Glutamatergic neuron (in vitro differentiated cells): Measurements from ENCODE around the gene PLEKHG5. TPM values are rescaled to one million over a fixed set of nuclear protein-coding genes. Genes with fewer than 3 reads are reported as not detected.

Experiments
- DNase-seq: peaks from one replicate; pipeline ENCODE4 v3.0.0; 2022
- H3K27ac Mint-ChIP-seq: one replicate; pipeline ENCODE4 v1.8.0; 2020; ENCODE audit warnings: mild to moderate bottlenecking, mixed read lengths, inconsistent platforms; ENCODE audit not compliant: unreplicated experiment
- H3K27me3 Mint-ChIP-seq: one replicate; pipeline ENCODE4 v1.8.0; 2020; ENCODE audit warnings: mild to moderate bottlenecking, moderate library complexity, mixed read lengths, inconsistent platforms; ENCODE audit not compliant: unreplicated experiment
- H3K36me3 Mint-ChIP-seq: one replicate; pipeline ENCODE4 v1.8.0; 2020; ENCODE audit warnings: mild to moderate bottlenecking, mixed read lengths, inconsistent platforms; ENCODE audit not compliant: unreplicated experiment
- H3K4me1 Mint-ChIP-seq: one replicate; pipeline ENCODE4 v1.8.0; 2020; ENCODE audit warnings: mild to moderate bottlenecking, low read depth, mixed read lengths, inconsistent platforms; ENCODE audit not compliant: unreplicated experiment
- H3K4me3 Mint-ChIP-seq: one replicate; pipeline ENCODE4 v1.8.0; 2020; ENCODE audit warnings: mild to moderate bottlenecking, mixed read lengths, inconsistent platforms; ENCODE audit not compliant: unreplicated experiment
- H3K9me3 Mint-ChIP-seq: one replicate; pipeline ENCODE4 v1.8.0; 2020; ENCODE audit warnings: mild to moderate bottlenecking, moderate library complexity, mixed read lengths, inconsistent platforms; ENCODE audit not compliant: unreplicated experiment
- total RNA-seq: library from RNA; stranded (reverse); fragmentation: NEBNext Ultra II Directional; extraction: Animal tissue kit (Norgen Biotek cat#: 25700); gene quantifications from one replicate; pipeline ENCODE4 v1.2.1, GENCODE V29; 2021; ENCODE audit not compliant: unreplicated experiment
- TF ChIP-seq, protein P1 (sequence below): fragments of 200-600 bp; sonication (generic); IDR thresholded peaks from one replicate; pipeline ENCODE4 v1.5.0; 2021; ENCODE audit not compliant: partially characterized antibody, unreplicated experiment

PLEKHG5 gene
- total RNA-seq, 1 donor from 2014 or later: 53.0 TPM

DNA sequence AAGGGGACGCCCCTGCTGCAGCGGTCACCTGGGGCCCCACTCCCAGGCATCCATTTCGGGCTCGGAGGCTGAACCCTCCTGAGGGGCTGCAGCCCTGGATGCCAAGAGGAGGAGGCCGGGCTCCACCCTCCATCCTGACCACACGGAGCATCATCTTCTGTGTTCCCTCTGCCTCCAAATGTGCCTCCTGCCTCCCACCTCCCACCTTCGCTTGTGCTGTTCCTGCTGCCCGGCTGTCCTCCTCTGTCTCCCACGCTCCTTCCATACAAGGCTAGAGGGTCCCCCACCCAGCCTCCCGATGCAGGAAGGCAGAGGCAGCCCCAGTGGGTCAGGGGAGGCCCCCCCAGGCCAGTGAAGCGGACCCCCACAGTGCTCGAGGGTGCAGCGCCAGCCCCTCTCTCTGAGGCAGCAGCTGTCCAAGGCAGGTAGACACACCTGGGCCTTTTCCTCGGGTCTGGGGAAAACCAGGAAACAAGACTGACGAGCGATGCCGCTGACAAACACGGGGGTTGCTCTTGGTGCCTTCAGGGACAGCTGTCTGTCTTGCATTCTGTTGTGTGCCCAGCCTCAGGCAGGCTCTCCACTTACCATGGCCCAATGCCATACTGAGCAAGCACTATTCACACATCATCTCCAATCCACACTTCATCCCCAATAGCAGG, 16.8 kb upstream of the PLEKHG5 start:
- H3K4me1 Mint-ChIP-seq: peaks cover 4% of the 10 kb centered on the region
- no peak for DNase-seq
- H3K27ac Mint-ChIP-seq: no peak overlapping the region
- peaks cover 8% of the 10 kb centered on the region for H3K9me3 Mint-ChIP-seq
- TF ChIP-seq, protein P1, sequence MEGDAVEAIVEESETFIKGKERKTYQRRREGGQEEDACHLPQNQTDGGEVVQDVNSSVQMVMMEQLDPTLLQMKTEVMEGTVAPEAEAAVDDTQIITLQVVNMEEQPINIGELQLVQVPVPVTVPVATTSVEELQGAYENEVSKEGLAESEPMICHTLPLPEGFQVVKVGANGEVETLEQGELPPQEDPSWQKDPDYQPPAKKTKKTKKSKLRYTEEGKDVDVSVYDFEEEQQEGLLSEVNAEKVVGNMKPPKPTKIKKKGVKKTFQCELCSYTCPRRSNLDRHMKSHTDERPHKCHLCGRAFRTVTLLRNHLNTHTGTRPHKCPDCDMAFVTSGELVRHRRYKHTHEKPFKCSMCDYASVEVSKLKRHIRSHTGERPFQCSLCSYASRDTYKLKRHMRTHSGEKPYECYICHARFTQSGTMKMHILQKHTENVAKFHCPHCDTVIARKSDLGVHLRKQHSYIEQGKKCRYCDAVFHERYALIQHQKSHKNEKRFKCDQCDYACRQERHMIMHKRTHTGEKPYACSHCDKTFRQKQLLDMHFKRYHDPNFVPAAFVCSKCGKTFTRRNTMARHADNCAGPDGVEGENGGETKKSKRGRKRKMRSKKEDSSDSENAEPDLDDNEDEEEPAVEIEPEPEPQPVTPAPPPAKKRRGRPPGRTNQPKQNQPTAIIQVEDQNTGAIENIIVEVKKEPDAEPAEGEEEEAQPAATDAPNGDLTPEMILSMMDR: no peak
- H3K4me3 Mint-ChIP-seq: no peak overlapping the region
- H3K36me3 Mint-ChIP-seq: no peaks in the 10 kb centered on the region
- no peaks in the 10 kb centered on the region for H3K27me3 Mint-ChIP-seq

DNA sequence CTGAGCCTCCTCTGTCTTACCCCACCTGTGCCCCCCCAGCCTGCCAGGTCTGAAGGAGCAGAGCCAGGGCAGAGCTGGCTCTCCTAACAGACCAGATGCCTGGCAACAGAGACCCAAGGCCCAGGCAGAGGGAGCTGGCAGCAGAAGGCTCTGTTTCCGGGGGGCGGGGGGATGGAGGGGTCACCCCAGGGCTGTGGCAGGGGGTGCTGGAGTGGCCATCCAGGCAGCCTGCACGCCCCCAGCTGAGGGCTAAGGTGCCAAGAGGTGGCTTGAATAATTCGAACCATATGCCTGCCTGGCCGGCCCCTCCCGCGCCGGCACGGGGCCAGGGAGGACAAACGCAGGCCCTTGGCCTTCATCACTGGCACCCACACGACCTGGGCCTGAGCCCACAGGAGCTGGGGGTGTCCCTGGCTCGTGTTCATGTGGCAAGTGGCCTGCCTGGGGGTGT, 16.0 kb upstream of the PLEKHG5 start:
- Mint-ChIP-seq H3K27ac (no peak overlapping the region), H3K9me3 (peaks cover 8% of the 10 kb centered on the region), H3K4me3 (no peak overlapping the region), H3K27me3 (no peaks in the 10 kb centered on the region), H3K4me1 (peaks cover 4% of the 10 kb centered on the region), H3K36me3 (no peaks in the 10 kb centered on the region)
- TF ChIP-seq, protein P1: no peak
- no peak for DNase-seq

DNA sequence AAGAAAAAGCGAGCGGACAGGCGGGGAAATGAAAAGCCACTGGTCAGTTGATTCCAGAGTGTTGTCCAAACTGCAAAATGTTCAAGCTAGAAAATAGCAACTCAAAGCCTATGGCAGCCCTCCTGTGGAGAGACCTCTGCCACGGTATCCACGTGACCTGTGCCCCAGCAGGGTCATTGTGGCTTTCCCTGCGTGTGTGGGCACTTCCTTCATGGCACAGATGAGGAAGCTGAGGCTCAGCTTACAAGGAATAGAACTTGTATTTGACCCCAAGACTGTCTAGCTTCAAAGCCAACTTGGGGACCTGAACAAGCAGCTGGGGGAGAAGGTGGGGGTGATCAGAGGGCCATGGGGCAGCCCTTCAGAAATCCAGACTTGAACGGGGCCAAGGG, 15.6 kb upstream of the PLEKHG5 start:
- Mint-ChIP-seq H3K4me3 (no peak overlapping the region), H3K4me1 (peaks cover 4% of the 10 kb centered on the region), H3K9me3 (peaks cover 8% of the 10 kb centered on the region), H3K36me3 (no peaks in the 10 kb centered on the region), H3K27me3 (no peaks in the 10 kb centered on the region), H3K27ac (no peak overlapping the region)
- TF ChIP-seq, protein P1: no peak
- no peak for DNase-seq

DNA sequence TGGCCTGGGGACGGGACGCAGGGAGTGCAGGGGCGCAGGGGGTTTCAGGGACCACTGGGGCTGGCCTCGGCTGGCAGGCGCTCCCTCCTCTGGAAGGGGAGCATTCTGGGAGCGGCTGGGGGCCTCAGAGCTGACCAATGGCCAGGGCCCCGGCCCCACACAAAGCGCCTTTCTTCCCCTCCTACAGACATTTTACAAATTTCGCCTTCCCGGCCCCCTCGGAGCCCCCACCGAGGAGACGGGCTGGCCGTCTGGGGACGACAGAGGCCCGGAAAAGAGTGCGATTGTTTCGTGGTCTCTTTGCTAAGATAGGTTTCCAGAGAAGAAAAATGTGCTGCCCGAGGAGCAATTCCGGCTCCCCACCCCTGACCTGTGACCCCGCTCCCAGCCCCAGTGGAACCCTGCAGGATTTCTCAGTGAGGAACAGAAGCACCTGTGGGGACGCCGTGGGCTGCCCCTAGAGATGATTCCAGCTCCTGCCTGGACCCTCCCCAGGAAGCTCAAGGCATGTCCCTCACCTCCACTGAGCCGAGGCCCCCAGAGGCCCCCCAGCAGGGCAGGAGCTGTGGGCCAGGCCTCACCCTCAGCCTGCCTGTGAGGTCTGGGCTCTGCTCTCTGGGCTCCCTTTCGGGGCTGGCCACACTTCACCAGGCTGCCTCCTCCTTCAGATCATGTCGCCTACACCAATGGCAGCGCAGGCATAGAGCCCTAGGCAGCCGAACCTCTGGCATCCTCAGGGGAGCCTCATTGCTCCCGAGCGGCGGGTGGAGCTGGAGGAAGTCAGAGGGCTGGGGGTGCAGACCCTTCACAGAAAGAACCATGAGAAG, 15.0 kb upstream of the PLEKHG5 start:
- no peak for DNase-seq
- no peak overlapping the region for H3K4me3 Mint-ChIP-seq

More for the DNA sequence above, 15.0 kb upstream of the PLEKHG5 start:
- Mint-ChIP-seq H3K27ac (no peak overlapping the region), H3K36me3 (no peaks in the 10 kb centered on the region), H3K9me3 (peaks cover 6% of the 10 kb centered on the region), H3K4me1 (peaks cover 6% of the 10 kb centered on the region), H3K27me3 (peaks cover 1% of the 10 kb centered on the region)
- TF ChIP-seq, protein P1: no peak
